HG02642 (cell line): ENCODE data around the gene TGFBR3.

Experiments
- ATAC-seq: cut with Tn5 transposase; IDR thresholded peaks from one replicate; pipeline ENCODE4 v1.9.1; 2021; ENCODE audit warnings: mild to moderate bottlenecking; ENCODE audit not compliant: unreplicated experiment, poor library complexity

Gene TGFBR3

DNA sequence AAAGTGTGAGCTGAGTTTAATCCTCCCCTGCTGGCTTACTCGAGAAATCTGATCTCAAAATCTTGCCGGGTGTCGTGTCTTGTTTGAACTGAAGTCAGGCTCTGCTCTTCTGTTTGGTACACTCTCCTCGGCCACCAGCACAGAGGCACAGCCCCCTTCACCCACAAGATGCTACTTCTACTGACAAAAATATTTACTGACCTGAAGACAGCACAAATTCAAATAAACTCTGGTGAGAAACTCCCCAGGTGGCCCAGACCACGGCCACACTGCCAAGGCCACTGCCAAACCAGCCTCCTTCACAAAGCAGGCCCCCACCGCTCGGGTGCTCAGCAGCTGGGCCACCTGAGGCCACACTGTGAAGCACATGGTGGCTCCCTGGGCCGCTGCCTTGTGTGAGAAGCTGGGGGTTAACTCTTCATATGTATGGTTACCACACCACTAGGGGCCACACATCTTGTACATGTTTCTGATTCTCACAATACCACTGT lies 80.6 kb downstream of the TGFBR3 start:
- no peak for ATAC-seq

- ATAC-seq: peak; percentile 41
Observed at GRCh38 chr1:91804546-91805023, 81.4 kb downstream of the TGFBR3 start.

DNA sequence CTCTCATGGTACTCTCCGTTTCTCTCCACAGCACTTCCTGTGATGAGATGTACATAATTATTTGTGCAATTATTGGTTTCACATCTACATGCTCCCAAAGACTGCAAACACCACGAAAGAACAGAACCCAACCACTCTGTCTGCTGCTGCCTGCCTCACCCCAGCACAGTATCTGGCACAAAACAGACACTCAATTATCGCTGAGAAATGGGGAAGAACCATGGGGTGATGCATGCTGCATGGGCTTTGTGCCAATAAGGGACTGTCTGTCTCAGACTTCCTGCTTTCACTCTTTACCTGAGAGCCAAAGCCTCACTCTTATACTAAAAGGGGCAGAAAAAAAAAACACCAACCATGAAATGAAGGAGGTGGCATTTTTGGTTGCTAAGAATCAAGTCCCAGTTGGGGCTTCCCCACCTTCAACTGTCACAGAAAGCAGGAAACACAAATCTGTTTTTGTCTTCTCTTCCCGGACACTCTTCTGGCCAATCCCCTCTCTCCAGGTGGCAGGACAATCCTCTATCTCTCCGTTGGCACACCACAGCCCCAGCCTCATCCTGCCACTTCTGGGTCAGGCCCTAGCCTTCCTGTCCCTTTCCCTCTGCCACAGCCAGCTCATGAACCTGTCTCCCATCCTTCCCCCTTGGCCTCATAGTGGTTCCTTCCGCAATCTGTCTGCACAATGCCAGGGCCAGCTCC lies 82.0 kb downstream of the TGFBR3 start:
- ATAC-seq: peak; percentile 83

DNA sequence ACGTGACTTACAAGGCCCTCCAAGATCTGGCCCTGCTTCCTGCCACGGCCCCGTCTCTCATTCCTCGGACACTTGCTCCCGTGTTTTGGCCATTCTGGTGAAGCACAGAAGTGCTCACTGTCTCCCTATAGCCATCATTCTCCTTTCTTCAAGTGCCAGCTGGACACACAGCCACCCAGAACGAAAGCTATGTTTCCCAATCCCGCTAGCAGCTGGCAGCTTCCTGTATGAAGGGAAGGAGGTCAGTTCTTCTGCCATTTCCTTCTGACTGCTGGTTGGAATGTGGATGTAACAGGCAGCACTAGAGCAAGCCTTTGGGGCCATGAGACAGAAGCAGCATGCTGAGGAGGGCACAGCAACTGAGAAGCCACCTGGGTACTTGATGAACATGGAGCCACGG lies 82.8 kb downstream of the TGFBR3 start:
- ATAC-seq: no peak

GRCh38 chr1:91801496-91802115 lies 84.3 kb downstream of the TGFBR3 start:
- ATAC-seq: no peak

- ATAC-seq: no peak
Observed at GRCh38 chr1:91799863-91800262, 86.1 kb downstream of the TGFBR3 start.

GRCh38 chr1:91799159-91799558 lies 86.8 kb downstream of the TGFBR3 start:
- no peak for ATAC-seq

DNA sequence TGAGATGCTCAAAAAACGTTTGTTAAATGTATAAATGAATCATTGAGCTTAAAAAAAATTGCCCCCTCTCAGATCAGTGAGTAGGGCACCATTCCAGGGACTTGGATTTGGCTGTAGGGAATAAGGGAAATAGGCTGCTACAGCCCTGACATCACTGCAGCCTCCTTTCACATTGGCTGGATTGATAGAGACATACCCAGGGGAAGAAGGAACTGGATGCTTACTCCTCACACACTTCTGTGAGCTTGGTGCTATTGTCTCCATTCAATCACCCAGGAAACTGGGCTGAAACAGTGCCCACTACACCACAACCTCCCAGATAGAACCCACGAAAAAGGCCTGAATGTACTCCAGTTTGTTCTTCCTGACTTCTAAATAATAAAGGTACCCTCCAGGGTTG lies 87.2 kb downstream of the TGFBR3 start:
- ATAC-seq: no peak

- no peak for ATAC-seq
Observed at GRCh38 chr1:91798241-91798648, 87.7 kb downstream of the TGFBR3 start.

- ATAC-seq: no peak
Observed at GRCh38 chr1:91797164-91797563, 88.8 kb downstream of the TGFBR3 start.

- ATAC-seq: no peak
Observed at GRCh38 chr1:91796390-91796654, 89.6 kb downstream of the TGFBR3 start.

DNA sequence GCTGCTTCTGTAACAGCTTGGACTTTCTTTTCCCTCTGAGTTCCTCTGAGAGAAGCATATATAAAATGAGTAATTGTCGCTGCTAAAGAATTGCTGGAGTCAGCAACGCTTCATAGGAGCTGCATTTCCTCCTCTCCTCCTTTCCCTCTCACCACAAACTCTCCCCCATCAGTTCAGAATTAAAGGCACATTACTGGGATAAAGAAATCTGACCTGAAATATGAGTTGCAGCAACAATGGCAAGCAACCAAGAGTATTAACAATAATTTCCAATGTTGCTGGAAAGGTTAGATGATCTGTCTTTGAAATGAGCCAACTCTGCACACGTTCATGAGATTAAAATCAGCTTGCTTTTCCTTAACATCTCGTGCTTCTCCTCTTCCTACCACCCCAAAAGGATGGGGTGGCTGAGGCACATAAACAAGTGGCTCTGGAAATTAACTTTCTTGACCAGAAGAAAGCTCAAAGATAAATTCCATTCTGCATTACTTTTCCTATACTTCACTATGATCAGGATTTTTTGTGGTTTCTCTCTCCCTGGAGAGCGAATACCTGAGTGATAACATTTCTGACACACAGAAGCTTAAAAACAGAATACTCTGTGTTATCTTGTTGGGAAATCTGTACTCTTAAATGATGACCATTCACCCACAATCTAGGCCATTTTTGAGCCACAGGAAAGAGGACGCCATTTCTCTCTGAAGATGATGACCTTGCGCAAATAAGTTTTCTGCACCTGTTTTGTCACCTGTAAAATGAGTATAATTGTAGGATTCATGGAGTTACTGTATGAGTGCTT lies 90.2 kb downstream of the TGFBR3 start:
- no peak for ATAC-seq

GRCh38 chr1:91793877-91794276 lies 92.1 kb downstream of the TGFBR3 start:
- no peak for ATAC-seq

DNA sequence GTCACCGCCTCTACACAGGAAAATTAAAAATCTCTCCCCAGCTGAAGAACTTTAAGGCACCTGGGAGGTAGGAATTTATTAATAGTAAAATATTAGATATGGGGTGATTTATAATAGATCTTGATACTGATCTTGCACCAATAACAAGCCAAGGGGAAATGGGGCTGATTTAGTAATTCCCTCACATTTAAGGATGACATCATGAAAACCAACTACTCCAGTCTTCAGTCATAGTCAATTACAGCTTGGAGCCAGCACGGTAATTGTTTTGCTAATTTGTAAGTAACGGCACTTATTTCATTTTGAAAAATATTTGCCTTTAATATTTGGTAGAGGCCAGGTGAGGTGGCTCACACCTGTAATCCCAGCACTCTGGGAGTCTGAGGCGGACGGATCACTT lies 92.8 kb downstream of the TGFBR3 start:
- no peak for ATAC-seq

DNA sequence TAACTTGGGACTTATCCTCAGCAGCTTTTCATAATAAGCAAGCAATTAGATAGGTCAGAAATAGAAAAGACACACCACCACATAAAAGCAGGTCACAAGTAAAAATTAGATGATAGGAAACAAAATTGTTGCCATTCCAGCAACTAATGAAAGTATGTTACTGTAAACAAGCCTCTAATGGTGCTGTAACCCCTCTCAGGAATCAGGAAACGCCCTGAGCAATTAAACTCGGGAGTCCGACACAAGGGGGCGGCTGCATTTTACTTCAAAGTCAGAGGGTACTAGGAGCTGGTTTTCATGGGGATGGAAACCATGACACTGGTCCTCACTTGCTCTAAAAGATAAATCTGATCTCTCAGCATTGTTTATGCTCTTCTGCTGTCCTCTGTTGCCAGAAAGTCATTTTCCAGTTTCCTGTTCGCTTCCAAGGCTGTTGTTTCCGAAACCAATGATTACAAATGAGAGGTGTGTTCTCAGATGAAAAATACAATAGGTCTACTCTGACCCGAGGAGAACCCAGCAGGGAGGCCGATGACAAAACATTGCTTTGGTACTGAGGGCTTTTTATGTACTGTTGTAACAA lies 93.4 kb downstream of the TGFBR3 start:
- no peak for ATAC-seq

- no peak for ATAC-seq
Observed at GRCh38 chr1:91791691-91792488, 94.1 kb downstream of the TGFBR3 start.

- ATAC-seq: no peak
Observed at GRCh38 chr1:91791103-91791502, 94.8 kb downstream of the TGFBR3 start.

GRCh38 chr1:91790392-91790791 lies 95.6 kb downstream of the TGFBR3 start:
- ATAC-seq: no peak

DNA sequence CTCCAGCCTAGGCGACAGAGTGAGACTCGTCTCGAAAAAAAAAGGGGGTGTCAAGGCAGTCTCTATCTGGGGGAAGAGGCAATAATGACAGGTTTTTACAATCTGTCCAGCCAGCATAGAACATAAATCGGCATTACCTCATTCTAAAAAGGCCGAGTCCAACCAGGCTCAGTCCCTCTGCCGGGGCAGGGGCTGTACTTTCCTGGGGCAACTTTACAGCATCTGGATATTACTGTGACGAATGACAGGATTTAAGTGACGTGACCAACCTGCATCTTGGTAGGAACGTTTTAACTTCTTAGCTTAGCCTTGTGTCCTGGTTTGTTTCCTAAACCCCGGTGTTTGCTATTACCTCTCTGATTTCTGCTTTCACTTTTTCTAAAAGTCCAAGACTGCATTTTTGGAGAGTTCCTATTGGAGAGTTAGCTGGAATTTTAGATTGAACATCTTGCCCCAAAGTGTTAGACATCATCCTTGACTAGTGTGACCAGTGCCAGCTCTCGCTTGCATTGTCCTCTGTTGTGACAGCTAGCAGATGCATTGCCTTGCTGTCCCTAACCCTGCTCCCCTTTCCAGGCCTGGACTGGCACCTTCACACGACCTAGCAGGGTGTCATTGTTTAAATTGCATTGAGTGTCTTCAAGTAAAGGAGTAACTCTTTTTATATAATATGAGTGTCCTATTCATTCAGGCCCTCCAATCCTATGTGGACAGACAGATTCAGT lies 96.5 kb downstream of the TGFBR3 start:
- ATAC-seq: no peak

DNA sequence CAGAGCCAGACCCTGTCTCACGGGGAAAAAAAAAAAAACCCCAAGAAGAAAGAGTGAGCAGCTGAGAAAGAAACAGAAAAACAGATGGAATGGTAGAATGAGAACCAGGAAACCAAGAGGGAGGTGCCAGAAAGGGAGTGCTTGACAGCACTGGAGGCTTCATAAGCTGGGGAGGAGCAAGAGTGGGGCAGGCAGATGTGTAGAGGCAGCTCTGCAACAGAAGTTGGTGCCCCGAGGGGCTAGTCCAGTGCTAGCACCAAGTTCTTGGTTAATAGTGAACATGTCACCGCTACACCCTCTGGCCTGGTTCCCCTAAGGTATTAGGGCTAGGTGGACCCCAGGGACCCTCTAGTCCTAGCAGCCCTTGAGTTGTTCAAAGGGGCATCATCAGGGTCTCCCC lies 98.0 kb downstream of the TGFBR3 start:
- ATAC-seq: no peak
